Liver (tissue), 3 donors: ENCODE data around the gene APBB1IP.

Experiments
- ATF3 ChIP-seq: IDR thresholded peaks from 2 replicates; pipeline ENCODE4 v1.6.1; 2016; ENCODE audit warnings: antibody characterized with exemption
- FOXA1 ChIP-seq: IDR thresholded peaks from 2 replicates; pipeline ENCODE4 v1.6.1; 2016; ENCODE audit warnings: antibody characterized with exemption
- HNF4G ChIP-seq: IDR thresholded peaks from 2 replicates; pipeline ENCODE4 v1.6.1; 2016; ENCODE audit warnings: antibody characterized with exemption
- MAX ChIP-seq: IDR thresholded peaks from 2 replicates; pipeline ENCODE4 v1.6.1; 2016; ENCODE audit warnings: antibody characterized with exemption
- RXRA ChIP-seq, 2 donors: IDR thresholded peaks; 2 replicates each; pipeline ENCODE4 v1.6.1; 2017 to 2018; ENCODE audit warnings: antibody characterized with exemption in 2 of 2, mild to moderate bottlenecking in 1 of 2
- YY1 ChIP-seq: IDR thresholded peaks from 2 replicates; pipeline ENCODE4 v1.6.1; 2016; ENCODE audit warnings: antibody characterized with exemption, mild to moderate bottlenecking
- TF ChIP-seq, protein P1 (sequence below): fragments of 150-350 bp; IDR thresholded peaks from 2 replicates; pipeline ENCODE4 v1.5.1; 2017; ENCODE audit warnings: improper control_type of control experiment, low read depth, low read length; ENCODE audit not compliant: missing input control
- donor health status: healthy.
- donor health status: healthy.

- TF ChIP-seq MAX (no peak), YY1 (no peak), HNF4G (no peak), RXRA (IDR thresholded peaks at IDR 0.05) (no peak), ATF3 (no peak), FOXA1 (no peak)
- TF ChIP-seq, protein P1, sequence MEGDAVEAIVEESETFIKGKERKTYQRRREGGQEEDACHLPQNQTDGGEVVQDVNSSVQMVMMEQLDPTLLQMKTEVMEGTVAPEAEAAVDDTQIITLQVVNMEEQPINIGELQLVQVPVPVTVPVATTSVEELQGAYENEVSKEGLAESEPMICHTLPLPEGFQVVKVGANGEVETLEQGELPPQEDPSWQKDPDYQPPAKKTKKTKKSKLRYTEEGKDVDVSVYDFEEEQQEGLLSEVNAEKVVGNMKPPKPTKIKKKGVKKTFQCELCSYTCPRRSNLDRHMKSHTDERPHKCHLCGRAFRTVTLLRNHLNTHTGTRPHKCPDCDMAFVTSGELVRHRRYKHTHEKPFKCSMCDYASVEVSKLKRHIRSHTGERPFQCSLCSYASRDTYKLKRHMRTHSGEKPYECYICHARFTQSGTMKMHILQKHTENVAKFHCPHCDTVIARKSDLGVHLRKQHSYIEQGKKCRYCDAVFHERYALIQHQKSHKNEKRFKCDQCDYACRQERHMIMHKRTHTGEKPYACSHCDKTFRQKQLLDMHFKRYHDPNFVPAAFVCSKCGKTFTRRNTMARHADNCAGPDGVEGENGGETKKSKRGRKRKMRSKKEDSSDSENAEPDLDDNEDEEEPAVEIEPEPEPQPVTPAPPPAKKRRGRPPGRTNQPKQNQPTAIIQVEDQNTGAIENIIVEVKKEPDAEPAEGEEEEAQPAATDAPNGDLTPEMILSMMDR, result no peak
Measured at GRCh38 chr10:26441491-26442214, 3.5 kb downstream of the APBB1IP start.
